HepG2 (cell line): ENCODE data around the gene CASKIN2. TPM values are rescaled to one million over a fixed set of nuclear protein-coding genes. Genes with fewer than 3 reads are reported as not detected.

Experiments used
- EED ChIP-seq: sonication (generic); formaldehyde crosslinking; IDR thresholded peaks from 2 replicates; pipeline ENCODE4 v1.5.0; 2020; ENCODE audit warnings: mild to moderate bottlenecking, missing genetic modification reagents
- GTF3A ChIP-seq: sonication (generic); formaldehyde crosslinking; conservative IDR thresholded peaks from 2 replicates; pipeline ENCODE4 v1.4.0; 2020; ENCODE audit warnings: mild to moderate bottlenecking, missing genetic modification reagents
- IKZF1 ChIP-seq: fragments of 450-650 bp; IDR thresholded peaks from 2 replicates; pipeline ENCODE4 v1.7.1; 2016
- MAFK ChIP-seq, 2 experiments: IDR thresholded peaks in 1 of 2; conservative IDR thresholded peaks in 1 of 2; 2 replicates each; pipeline ENCODE4 v1.6.1; 2011; ENCODE audit warnings: improper control_type of control experiment in 2 of 2, low read length in 2 of 2
- MEIS1 ChIP-seq: sonication (generic); formaldehyde crosslinking; IDR thresholded peaks from 2 replicates; pipeline ENCODE4 v1.9.0; 2021; ENCODE audit warnings: mild to moderate bottlenecking, missing genetic modification reagents, moderate library complexity, borderline replicate concordance
- SMYD3 ChIP-seq: sonication (generic); formaldehyde crosslinking; IDR thresholded peaks from 2 replicates; pipeline ENCODE4 v1.8.1; 2023; ENCODE audit warnings: mild to moderate bottlenecking, missing genetic modification reagents
- SNAPC5 ChIP-seq: sonication (generic); formaldehyde crosslinking; IDR thresholded peaks from 2 replicates; pipeline ENCODE4 v1.8.1; 2023; ENCODE audit warnings: mild to moderate bottlenecking, missing genetic modification reagents, borderline replicate concordance
- ZBTB40 ChIP-seq, 2 experiments: fragments of 450-650 bp in 1 of 2; sonication (generic) in 1 of 2; formaldehyde crosslinking in 1 of 2; IDR thresholded peaks; 2 replicates each; pipeline versions ENCODE4 v1.6.1 to v1.8.0; 2016 to 2022; ENCODE audit warnings: antibody characterized with exemption in 1 of 2, mild to moderate bottlenecking in 1 of 2, missing genetic modification reagents in 1 of 2
- ZFY ChIP-seq: sonication (generic); formaldehyde crosslinking; IDR thresholded peaks from 2 replicates; pipeline ENCODE4 v1.4.0; 2020; ENCODE audit warnings: missing genetic modification reagents
- ZMYM3 ChIP-seq: sonication (generic); formaldehyde crosslinking; IDR thresholded peaks from 2 replicates; pipeline ENCODE4 v1.5.1; 2020; ENCODE audit warnings: mild to moderate bottlenecking, missing genetic modification reagents
- ZNF224 ChIP-seq: sonication (generic); formaldehyde crosslinking; IDR thresholded peaks from 2 replicates; pipeline ENCODE4 v1.5.0; 2020; ENCODE audit warnings: mild to moderate bottlenecking, missing genetic modification reagents
- ZNF260 ChIP-seq: sonication (generic); formaldehyde crosslinking; IDR thresholded peaks from 2 replicates; pipeline ENCODE4 v1.4.0; 2020; ENCODE audit warnings: missing genetic modification reagents, low read depth, mild to moderate bottlenecking, borderline replicate concordance
- ZNF629 ChIP-seq: sonication (generic); formaldehyde crosslinking; conservative IDR thresholded peaks from 2 replicates; pipeline ENCODE4 v1.5.0; 2020; ENCODE audit warnings: missing genetic modification reagents
- ZNF83 ChIP-seq: sonication (generic); formaldehyde crosslinking; IDR thresholded peaks from 2 replicates; pipeline ENCODE4 v1.4.0; 2020; ENCODE audit warnings: missing genetic modification reagents, mild to moderate bottlenecking, borderline replicate concordance
- ZNF850 ChIP-seq: sonication (generic); formaldehyde crosslinking; conservative IDR thresholded peaks from 2 replicates; pipeline ENCODE4 v1.9.0; 2021; ENCODE audit warnings: mild to moderate bottlenecking, missing genetic modification reagents
- ZNF883 ChIP-seq: sonication (generic); formaldehyde crosslinking; IDR thresholded peaks from 2 replicates; pipeline ENCODE4 v1.5.1; 2020; ENCODE audit warnings: mild to moderate bottlenecking, missing genetic modification reagents; ENCODE audit errors: not compliant biosample characterization
- ZSCAN31 ChIP-seq: sonication (generic); formaldehyde crosslinking; IDR thresholded peaks from 2 replicates; pipeline ENCODE4 v1.5.0; 2020; ENCODE audit warnings: low read depth, mild to moderate bottlenecking, missing genetic modification reagents
- polyA plus RNA-seq, 8 experiments: library from polyadenylated mRNA; depleted of rRNA in 3 of 8; stranded (reverse) in 7 of 8; unstranded in 1 of 8; fragments of >200 nt; fragmentation: Illumina TruSeq in 4 of 8; extraction: Trizol in 4 of 8; gene quantifications; 2 replicates each; pipeline versions ENCODE4 v1.2.1 to v1.2.3, GENCODE V29; 2011 to 2016; ENCODE audit warnings: low read depth in 4 of 8, missing spikeins in 1 of 8, mixed read lengths in 1 of 8; ENCODE audit not compliant: insufficient read depth in 1 of 8
- total RNA-seq, 5 experiments: library from RNA; depleted of rRNA; stranded (reverse); fragments of >200 nt; fragmentation: Illumina TruSeq; extraction: Trizol; gene quantifications; 2 replicates each; pipeline ENCODE4 v1.2.3, GENCODE V29; 2016; ENCODE audit warnings: low read depth in 1 of 5
- TF ChIP-seq, protein P1 (sequence below), 2 experiments: sonication (generic) in 1 of 2; formaldehyde crosslinking in 1 of 2; IDR thresholded peaks; 2 replicates each; pipeline versions ENCODE4 v1.5.1 to v1.6.1; 2011 to 2020; ENCODE audit warnings: borderline replicate concordance in 1 of 2, low read depth in 1 of 2, low read length in 1 of 2, mild to moderate bottlenecking in 1 of 2, missing genetic modification reagents in 1 of 2, moderate library complexity in 1 of 2

Gene CASKIN2
- total and polyA plus RNA-seq, 2 of the 13 experiments (the other 11 are each of a cell fraction or from before 2014, with no cell fraction given): 5.2 to 7.8 TPM

GRCh38 chr17:75516255-75516618 lies 900 bp upstream of the CASKIN2 start, which contains the start of gene TSEN54 (continued):
- TF ChIP-seq ZBTB40 (IDR thresholded peaks at IDR 0.05) (no peak), ZBTB40 (CRISPR knock-in tag; IDR thresholded peaks at IDR 0.05) (no peak), GTF3A (CRISPR knock-in tag) (peak; percentile 23; the same call in 1 of the 2 replicates), ZMYM3 (peak; percentile 94), IKZF1 (no peak), SMYD3 (CRISPR knock-in tag) (no peak), ZSCAN31 (CRISPR knock-in tag) (peak; percentile 87; the same call in 1 of the 2 replicates), ZNF850 (CRISPR knock-in tag) (peak; percentile 49; the same call in 1 of the 2 replicates), ZNF260 (CRISPR knock-in tag) (no peak), ZFY (peak; percentile 54), EED (CRISPR knock-in tag) (no peak; the same call in 1 of the 2 replicates), SNAPC5 (CRISPR knock-in tag) (no peak; the same call in 1 of the 2 replicates), ZNF83 (CRISPR knock-in tag) (no peak), MEIS1 (no peak; the same call in 1 of the 2 replicates), MAFK (conservative IDR thresholded peaks at IDR 0.05 in 1 of 2, IDR thresholded peaks at IDR 0.05 in 1 of 2; ENCODE audit: low read length in 2 of 2) (no peak), ZNF883 (CRISPR knock-in tag) (peak; percentile 14), ZNF629 (CRISPR knock-in tag) (no peak), ZNF224 (CRISPR knock-in tag) (no peak)
- TF ChIP-seq, protein P1, sequence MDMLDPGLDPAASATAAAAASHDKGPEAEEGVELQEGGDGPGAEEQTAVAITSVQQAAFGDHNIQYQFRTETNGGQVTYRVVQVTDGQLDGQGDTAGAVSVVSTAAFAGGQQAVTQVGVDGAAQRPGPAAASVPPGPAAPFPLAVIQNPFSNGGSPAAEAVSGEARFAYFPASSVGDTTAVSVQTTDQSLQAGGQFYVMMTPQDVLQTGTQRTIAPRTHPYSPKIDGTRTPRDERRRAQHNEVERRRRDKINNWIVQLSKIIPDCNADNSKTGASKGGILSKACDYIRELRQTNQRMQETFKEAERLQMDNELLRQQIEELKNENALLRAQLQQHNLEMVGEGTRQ (IDR thresholded peaks at IDR 0.05; ENCODE audit: low read depth, low read length): no peak
- TF ChIP-seq, protein P1 (CRISPR knock-in tag; IDR thresholded peaks at IDR 0.05; ENCODE audit: borderline replicate concordance): no peak
